H1 (cell line): Measurements from ENCODE around the gene INHBB. TPM values are rescaled to one million over a fixed set of nuclear protein-coding genes. Genes with fewer than 3 reads are reported as not detected.

Source experiments
- CTCF ChIA-PET: fragments of 300-600 bp; sonication (Branson Sonifier 250); formaldehyde crosslinking; loops from one replicate; lab custom pipeline; 2021; ENCODE audit not compliant: partially characterized antibody; lab: Charles Lee
- POLR2A ChIA-PET: fragments of 300-600 bp; sonication (Branson Sonifier 250); formaldehyde crosslinking; loops from one replicate; lab custom pipeline; 2021; ENCODE audit warnings: inconsistent platforms; ENCODE audit not compliant: partially characterized antibody; lab: Charles Lee
- DNase-seq, 2 experiments: peaks; one replicate each; pipeline versions ENCODE4 v3.0.0 to v3.0.0-alpha.2; 2010 to 2022; ENCODE audit warnings: low spot score in 2 of 2, low read depth in 1 of 2, mixed read lengths in 1 of 2
- FAIRE-seq: peaks from 2 replicates; lab custom pipeline; 2011; peaks lifted over from hg19 to GRCh38; lab: Jason Lieb, UNC
- H2AFZ ChIP-seq: 2 replicates; pipeline ENCODE4 v1.8.1; 2012; ENCODE audit warnings: low read length, inconsistent platforms
- H2AK5ac ChIP-seq: 2 replicates; pipeline ENCODE4 v1.6.1; 2013; ENCODE audit warnings: low read depth, low read length
- H2BK120ac ChIP-seq: replicated peaks from 2 replicates; pipeline ENCODE3; 2013; ENCODE audit warnings: low read depth, low read length, inconsistent platforms
- H2BK12ac ChIP-seq: 2 replicates; pipeline ENCODE4 v1.6.1; 2013; ENCODE audit warnings: low read depth, low read length
- H2BK15ac ChIP-seq: 2 replicates; pipeline ENCODE4 v1.6.1; 2013; ENCODE audit warnings: low read length
- H2BK20ac ChIP-seq: 2 replicates; pipeline ENCODE4 v1.6.1; 2013; ENCODE audit warnings: low read length
- H2BK5ac ChIP-seq: 2 replicates; pipeline ENCODE4 v1.6.1; 2013; ENCODE audit warnings: low read depth, low read length
- H3K14ac ChIP-seq: 2 replicates; pipeline ENCODE4 v1.6.1; 2013; ENCODE audit warnings: inconsistent platforms; ENCODE audit not compliant: insufficient read length
- H3K18ac ChIP-seq: 2 replicates; pipeline ENCODE4 v1.6.1; 2013; ENCODE audit warnings: low read length; ENCODE audit errors: extremely low read depth
- H3K23ac ChIP-seq: 2 replicates; pipeline ENCODE4 v1.6.1; 2013; ENCODE audit warnings: inconsistent platforms; ENCODE audit not compliant: insufficient read length
- H3K23me2 ChIP-seq: 2 replicates; pipeline ENCODE4 v1.6.1; 2013; ENCODE audit warnings: low read depth, low read length
- H3K27ac ChIP-seq: 2 replicates; pipeline ENCODE4 v1.6.1; 2011; ENCODE audit warnings: low read depth, low read length, inconsistent platforms
- H3K27me3 ChIP-seq, 4 experiments: replicated peaks in 1 of 4; 1 replicate in 1 of 4; 2 replicates in 3 of 4; pipeline versions ENCODE4 v1.6.1 to v1.8.1; 2011 to 2013; ENCODE audit warnings: low read length in 3 of 4, mild to moderate bottlenecking in 3 of 4, inconsistent platforms in 2 of 4, mixed read lengths in 2 of 4, moderate library complexity in 1 of 4; ENCODE audit not compliant: control insufficient read depth in 3 of 4, insufficient read depth in 3 of 4; ENCODE audit errors: extremely low read depth in 1 of 4
- H3K36me3 ChIP-seq, 4 experiments: 2 replicates each; pipeline versions ENCODE4 v1.6.1 to v1.8.1; 2011 to 2013; ENCODE audit warnings: mild to moderate bottlenecking in 4 of 4, low read length in 3 of 4, moderate library complexity in 2 of 4, control low read depth in 1 of 4, inconsistent platforms in 1 of 4; ENCODE audit not compliant: insufficient read depth in 4 of 4, control insufficient read depth in 2 of 4
- H3K4ac ChIP-seq: replicated peaks from 2 replicates; pipeline ENCODE3; 2013; ENCODE audit warnings: low read length, low read depth, mixed read lengths, inconsistent platforms; ENCODE audit not compliant: insufficient read length
- H3K4me1 ChIP-seq, 4 experiments: replicated peaks in 1 of 4; 1 replicate in 1 of 4; 2 replicates in 3 of 4; pipeline versions ENCODE4 v1.6.1 to v1.8.1; 2011 to 2013; ENCODE audit warnings: low read length in 3 of 4, inconsistent platforms in 2 of 4, mixed read lengths in 1 of 4; ENCODE audit not compliant: insufficient read depth in 4 of 4, control insufficient read depth in 3 of 4
- H3K4me2 ChIP-seq, 2 experiments: 2 replicates each; pipeline versions ENCODE4 v1.6.1 to v1.8.1; 2011 to 2013; ENCODE audit warnings: low read depth in 2 of 2, low read length in 2 of 2, control low read depth in 1 of 2, inconsistent platforms in 1 of 2, mild to moderate bottlenecking in 1 of 2; ENCODE audit not compliant: insufficient read depth in 1 of 2
- H3K4me3 ChIP-seq, 4 experiments: fragments of 200-600, 300-600 bp in 1 of 4; sonication (generic), shearing (Covaris generic), sonication (Bioruptor Twin) in 1 of 4; 2 replicates each; pipeline versions ENCODE4 v1.5.1 to v1.8.1; 2011 to 2016; ENCODE audit warnings: low read length in 4 of 4, low read depth in 3 of 4, control low read depth in 2 of 4, inconsistent platforms in 2 of 4, mild to moderate bottlenecking in 2 of 4, mixed read lengths in 1 of 4, moderate library complexity in 1 of 4; ENCODE audit not compliant: insufficient read depth in 2 of 4; ENCODE audit errors: extremely low read depth in 1 of 4
- H3K56ac ChIP-seq: replicated peaks from 2 replicates; pipeline ENCODE3; 2013; ENCODE audit warnings: low read depth, mild to moderate bottlenecking, mixed read lengths, low read length, inconsistent platforms; ENCODE audit not compliant: insufficient read length
- H3K79me1 ChIP-seq: 2 replicates; pipeline ENCODE4 v1.6.1; 2013; ENCODE audit warnings: low read depth, low read length, control low read depth
- H3K79me2 ChIP-seq, 2 experiments: 2 replicates each; pipeline versions ENCODE4 v1.6.1 to v1.8.1; 2012 to 2013; ENCODE audit warnings: low read length in 2 of 2, mild to moderate bottlenecking in 2 of 2, inconsistent platforms in 1 of 2; ENCODE audit not compliant: insufficient read depth in 2 of 2, control insufficient read depth in 1 of 2
- H3K9ac ChIP-seq, 4 experiments: replicated peaks in 1 of 4; 1 replicate in 1 of 4; 2 replicates in 3 of 4; pipeline versions ENCODE4 v1.6.1 to v1.8.1; 2011 to 2013; ENCODE audit warnings: low read depth in 3 of 4, low read length in 3 of 4, control low read depth in 2 of 4, mild to moderate bottlenecking in 2 of 4, moderate library complexity in 2 of 4, inconsistent platforms in 1 of 4; ENCODE audit errors: extremely low read depth in 1 of 4
- H3K9me3 ChIP-seq, 2 experiments: 2 replicates each; pipeline versions ENCODE4 v1.6.1 to v1.8.1; 2012 to 2013; ENCODE audit warnings: mild to moderate bottlenecking in 2 of 2, moderate library complexity in 2 of 2, control low read depth in 1 of 2, inconsistent platforms in 1 of 2, low read depth in 1 of 2, low read length in 1 of 2, mixed read lengths in 1 of 2; ENCODE audit not compliant: insufficient read depth in 2 of 2
- H4K20me1 ChIP-seq, 2 experiments: replicated peaks in 1 of 2; 2 replicates each; pipeline versions ENCODE3 to v1.8.1; 2011 to 2013; ENCODE audit warnings: inconsistent platforms in 2 of 2, low read length in 2 of 2, mild to moderate bottlenecking in 1 of 2; ENCODE audit not compliant: insufficient read depth in 2 of 2, control insufficient read depth in 1 of 2
- H4K5ac ChIP-seq: 2 replicates; pipeline ENCODE4 v1.6.1; 2013; ENCODE audit warnings: low read length, low read depth, mixed read lengths, inconsistent platforms; ENCODE audit not compliant: insufficient read length
- H4K8ac ChIP-seq: 2 replicates; pipeline ENCODE4 v1.8.0; 2013; ENCODE audit warnings: mild to moderate bottlenecking, moderate library complexity, low read length, inconsistent platforms; ENCODE audit not compliant: insufficient read depth; ENCODE audit errors: extremely low read depth
- H4K91ac ChIP-seq: replicated peaks from 2 replicates; pipeline ENCODE3; 2013; ENCODE audit warnings: low read length, mixed read lengths, inconsistent platforms; ENCODE audit not compliant: insufficient read length
- ATF2 ChIP-seq: IDR thresholded peaks from 2 replicates; pipeline ENCODE4 v1.6.1; 2012; ENCODE audit warnings: low read length, inconsistent platforms
- BACH1 ChIP-seq: IDR thresholded peaks from 2 replicates; pipeline ENCODE4 v1.6.1; 2012; ENCODE audit warnings: low read length, improper control_type of control experiment
- HDAC2 ChIP-seq, 2 experiments: fragments of 300-600 bp in 1 of 2; sonication (generic) in 1 of 2; IDR thresholded peaks; 2 replicates each; pipeline ENCODE4 v1.6.1; 2011 to 2012; ENCODE audit warnings: low read depth in 2 of 2, low read length in 2 of 2, mild to moderate bottlenecking in 2 of 2, moderate library complexity in 2 of 2, borderline replicate concordance in 1 of 2, inconsistent platforms in 1 of 2
- POLR2A ChIP-seq, 2 experiments: IDR thresholded peaks; 1 replicate in 1 of 2; 2 replicates in 1 of 2; pipeline ENCODE4 v1.6.1; 2011; ENCODE audit warnings: low read depth in 2 of 2, low read length in 2 of 2, mild to moderate bottlenecking in 2 of 2; ENCODE audit errors: control extremely low read depth in 1 of 2
- RXRA ChIP-seq: IDR thresholded peaks from 2 replicates; pipeline ENCODE4 v1.6.1; 2011; ENCODE audit warnings: low read depth, mild to moderate bottlenecking, low read length, moderate library complexity; ENCODE audit not compliant: insufficient read depth
- SIN3A ChIP-seq, 2 experiments: IDR thresholded peaks in 1 of 2; conservative IDR thresholded peaks in 1 of 2; 2 replicates each; pipeline ENCODE4 v1.6.1; 2011 to 2012; ENCODE audit warnings: low read length in 2 of 2, improper control_type of control experiment in 1 of 2, low read depth in 1 of 2, mild to moderate bottlenecking in 1 of 2
- SP2 ChIP-seq: IDR thresholded peaks from 2 replicates; pipeline ENCODE4 v1.6.1; 2012; ENCODE audit warnings: mild to moderate bottlenecking, low read length, inconsistent platforms
- SP4 ChIP-seq: IDR thresholded peaks from 2 replicates; pipeline ENCODE4 v1.6.1; 2012; ENCODE audit warnings: low read length, inconsistent platforms
- TBP ChIP-seq: IDR thresholded peaks from 2 replicates; pipeline ENCODE4 v1.6.1; 2011; ENCODE audit warnings: low read depth, low read length, improper control_type of control experiment
- TCF12 ChIP-seq: IDR thresholded peaks from 2 replicates; pipeline ENCODE4 v1.6.1; 2011; ENCODE audit warnings: low read depth, mild to moderate bottlenecking, low read length
- TEAD4 ChIP-seq: IDR thresholded peaks from 2 replicates; pipeline ENCODE4 v1.6.1; 2012; ENCODE audit warnings: low read depth, low read length, inconsistent platforms, mixed read lengths
- WGBS, 2 experiments: shearing (Covaris generic) in 1 of 2; methylation state at CpG; one replicate each; pipeline versions ENCODE4 v1.1.6 to v1.1.7; 2013 to 2015; ENCODE audit warnings: low lambda C conversion rate in 2 of 2, mixed read lengths in 2 of 2, inconsistent platforms in 1 of 2, low coverage in 1 of 2, missing lambda C conversion rate in 1 of 2; ENCODE audit not compliant: insufficient replicate concordance in 2 of 2, insufficient coverage in 1 of 2, insufficient read length in 1 of 2; ENCODE audit errors: extremely low coverage in 1 of 2, missing lambda C conversion rate in 1 of 2; 5-methylcytosine and 5-hydroxymethylcytosine counted together
- polyA plus RNA-seq, 7 experiments: library from polyadenylated mRNA; depleted of rRNA in 3 of 7; stranded (reverse) in 5 of 7; unstranded in 2 of 7; fragments of >200 nt in 5 of 7; fragments of 200-250 nt in 2 of 7; gene quantifications; 1 replicate in 5 of 7; 2 replicates in 1 of 7; 4 replicates in 1 of 7; pipeline versions ENCODE4 v1.2.1 to v1.2.3, GENCODE V29; 2011 to 2013; ENCODE audit warnings: missing spikeins in 2 of 7, mixed read lengths in 2 of 7
- total RNA-seq: library from RNA; stranded (reverse); fragmentation: NEBNext Ultra II Directional; extraction: Animal tissue kit (Norgen Biotek cat#: 25700); gene quantifications from 2 replicates; pipeline ENCODE4 v1.2.1, GENCODE V29; 2021

The INHBB gene
- total and polyA plus RNA-seq, 2 of the 8 experiments (the other 6 are each of a cell fraction or from before 2014, with no cell fraction given) = 0.30 to 0.32 TPM

- no peaks in the 10 kb centered on the region for H3K9me3 ChIP-seq
- H4K5ac ChIP-seq = no peak overlapping the region
- no peaks in the 10 kb centered on the region; a peak in 1 of 7 replicates for H3K4me1 ChIP-seq
- H2BK120ac ChIP-seq = no peak overlapping the region
- WGBS, 2 experiments = 93% methylated on average over 6 of the region's 6 CpGs; no CpG with 5 or more reads in 1 of the 2 experiments
- no peak overlapping the region for H2BK12ac ChIP-seq
- no peak overlapping the region for H2BK20ac ChIP-seq
- no peak overlapping the region for H2AK5ac ChIP-seq
- H3K4me2 ChIP-seq = no peak overlapping the region
- H3K23ac ChIP-seq = no peak overlapping the region
- no peaks in the 10 kb centered on the region for H3K79me2 ChIP-seq
- no peaks in the 10 kb centered on the region for H4K20me1 ChIP-seq
- H3K36me3 ChIP-seq = no peaks in the 10 kb centered on the region
- DNase-seq = no peak
- no peak overlapping the region for H3K27ac ChIP-seq
- no peak overlapping the region for H2BK15ac ChIP-seq
- H3K18ac ChIP-seq = no peak overlapping the region
- H2AFZ ChIP-seq = no peak overlapping the region
- H4K8ac ChIP-seq = no peak overlapping the region
- H3K14ac ChIP-seq = no peak overlapping the region
- no peak overlapping the region for H3K4ac ChIP-seq
- no peak overlapping the region for H3K9ac ChIP-seq
- H3K79me1 ChIP-seq = no peaks in the 10 kb centered on the region
- H2BK5ac ChIP-seq = no peak overlapping the region
- no peak for FAIRE-seq
- H4K91ac ChIP-seq = no peak overlapping the region
- peaks cover 0 to 4% (median 0%) of the 10 kb centered on the region in 4 experiments; a peak in 4 of 7 replicates for H3K27me3 ChIP-seq
- no peak overlapping the region for H3K4me3 ChIP-seq
- CTCF ChIA-PET = interaction anchor here (0.7 to 5.6 kb wide), 8 partner anchors 11 to 338 kb away, joined by 3 to 27 read pairs (median 4); no protein-coding TSS in a partner anchor
- H3K56ac ChIP-seq = no peak overlapping the region
- POLR2A ChIA-PET = no interaction called here
- H3K23me2 ChIP-seq = 0 out of 2 replicates have a peak, but pooled peaks cover 2% of the 10 kb centered on the region
- TF ChIP-seq POLR2A (IDR thresholded peaks at IDR 0.05; ENCODE audit: control extremely low read depth in 1 of 2, low read depth in 2 of 2, low read length in 2 of 2) = no peak
- TF ChIP-seq TCF12 = no peak
- TF ChIP-seq TBP = no peak
- TF ChIP-seq RXRA = no peak
- TF ChIP-seq SP4 = no peak
- TF ChIP-seq BACH1 = no peak
- TF ChIP-seq SIN3A (conservative IDR thresholded peaks at IDR 0.05 in 1 of 2, IDR thresholded peaks at IDR 0.05 in 1 of 2; ENCODE audit: low read depth in 1 of 2, low read length in 2 of 2) = no peak
- no peak for TF ChIP-seq ATF2
- no peak for TF ChIP-seq SP2
- TF ChIP-seq HDAC2 (IDR thresholded peaks at IDR 0.05; ENCODE audit: borderline replicate concordance in 1 of 2, low read depth in 2 of 2, low read length in 2 of 2) = no peak
- no peak for TF ChIP-seq TEAD4
Observed at GRCh38 chr2:120332384-120332783, 13.6 kb upstream of the INHBB start.
